ENCODE data around the gene ATP11B.

Gene ATP11B

GRCh38 chr3:182969277-182969676, 176.0 kb downstream of the ATP11B start:
- Histone ChIP-seq H3K27ac (no peak overlapping the region), H3K4me1 (ENCODE audit: low read depth, poor library complexity, severe bottlenecking) (peaks cover 46% of the 10 kb centered on the region), H3K36me3 (ENCODE audit: insufficient read depth) (no peaks in the 10 kb centered on the region), H2AFZ (ENCODE audit: low read depth) (no peak overlapping the region), H3K79me2 (ENCODE audit: insufficient read depth, low read depth) (peaks cover 92% of the 10 kb centered on the region), H3K4me2 (peak overlapping the region; percentile 4; the same call in 1 of the 2 replicates), H4K20me1 (ENCODE audit: insufficient read depth) (peaks cover 7% of the 10 kb centered on the region; the same call in 1 of the 2 replicates), H3K4me3 (IDR thresholded peaks at IDR 0.05; ENCODE audit: insufficient read depth, low read depth, low read length) (no peak overlapping the region), H3K9ac (no peak overlapping the region), H3K27me3 (ENCODE audit: insufficient read depth, low read depth) (no peaks in the 10 kb centered on the region)
- TF ChIP-seq CTCF (conservative IDR thresholded peaks at IDR 0.05; ENCODE audit: low read depth, low read length) = no peak

- Histone ChIP-seq H2AFZ (ENCODE audit: low read depth) (no peak overlapping the region), H4K20me1 (ENCODE audit: insufficient read depth) (peaks cover 7% of the 10 kb centered on the region), H3K79me2 (ENCODE audit: insufficient read depth, low read depth) (peaks cover 93% of the 10 kb centered on the region), H3K4me1 (ENCODE audit: low read depth, poor library complexity, severe bottlenecking) (peaks cover 46% of the 10 kb centered on the region), H3K27me3 (ENCODE audit: insufficient read depth, low read depth) (no peaks in the 10 kb centered on the region), H3K27ac (no peak overlapping the region), H3K4me3 (IDR thresholded peaks at IDR 0.05; ENCODE audit: insufficient read depth, low read depth, low read length) (no peak overlapping the region), H3K36me3 (ENCODE audit: insufficient read depth) (no peaks in the 10 kb centered on the region), H3K9ac (no peak overlapping the region), H3K4me2 (peak overlapping the region; percentile 4; the same call in 1 of the 2 replicates)
- TF ChIP-seq CTCF (conservative IDR thresholded peaks at IDR 0.05; ENCODE audit: low read depth, low read length) = no peak
These were observed 176.5 kb downstream of the ATP11B start for GRCh38 chr3:182969853-182970252.

- H3K4me2 ChIP-seq = no peak overlapping the region
- no peak overlapping the region for H3K27ac ChIP-seq
- H3K36me3 ChIP-seq (ENCODE audit: insufficient read depth) = no peaks in the 10 kb centered on the region
- peaks cover 46% of the 10 kb centered on the region for H3K4me1 ChIP-seq (ENCODE audit: low read depth, poor library complexity, severe bottlenecking)
- H3K79me2 ChIP-seq (ENCODE audit: insufficient read depth, low read depth) = peaks cover 93% of the 10 kb centered on the region
- no peak overlapping the region for H3K9ac ChIP-seq
- no peak for TF ChIP-seq CTCF (conservative IDR thresholded peaks at IDR 0.05; ENCODE audit: low read depth, low read length)
- H3K4me3 ChIP-seq (IDR thresholded peaks at IDR 0.05; ENCODE audit: insufficient read depth, low read depth, low read length) = no peak overlapping the region
- peaks cover 7% of the 10 kb centered on the region for H4K20me1 ChIP-seq (ENCODE audit: insufficient read depth)
- no peaks in the 10 kb centered on the region for H3K27me3 ChIP-seq (ENCODE audit: insufficient read depth, low read depth)
- H2AFZ ChIP-seq (ENCODE audit: low read depth) = no peak overlapping the region
These were observed 177.6 kb downstream of the ATP11B start for GRCh38 chr3:182970811-182971418.
